OCI-LY1 (cell line): ENCODE measurements around the gene FGF22.

Experiments used
- H2AFZ ChIP-seq: fragments of 200-600 bp; sonication (generic), shearing (Covaris generic); 2 replicates; pipeline ENCODE4 v1.6.0; 2014; ENCODE audit warnings: antibody characterized with exemption, mild to moderate bottlenecking, low read length
- H3F3A ChIP-seq: fragments of 200-600 bp; sonication (generic), shearing (Covaris generic); 2 replicates; pipeline ENCODE4 v1.6.0; 2014; ENCODE audit warnings: mild to moderate bottlenecking, antibody characterized with exemption, low read length, moderate library complexity; ENCODE audit not compliant: insufficient read depth
- H3K27ac ChIP-seq: fragments of 200-600 bp; sonication (generic); 2 replicates; pipeline ENCODE4 v1.5.1; 2014; ENCODE audit warnings: low read length, mixed run types, mild to moderate bottlenecking, low read depth; ENCODE audit not compliant: poor library complexity, severe bottlenecking
- H3K27me3 ChIP-seq: fragments of 200-600 bp; sonication (generic); 2 replicates; pipeline ENCODE4 v1.6.0; 2014; ENCODE audit warnings: antibody characterized with exemption, mild to moderate bottlenecking, low read length, moderate library complexity; ENCODE audit not compliant: insufficient read depth
- H3K36me3 ChIP-seq: fragments of 200-600 bp; sonication (generic); 2 replicates; pipeline ENCODE4 v1.6.1; 2014; ENCODE audit warnings: mild to moderate bottlenecking, antibody characterized with exemption, low read length, moderate library complexity, mixed read lengths; ENCODE audit not compliant: insufficient read depth
- H3K4me1 ChIP-seq: fragments of 200-600 bp; sonication (generic); 2 replicates; pipeline ENCODE4 v1.5.1; 2014; ENCODE audit warnings: mild to moderate bottlenecking, low read length, moderate library complexity; ENCODE audit not compliant: insufficient read depth, severe bottlenecking
- H3K4me2 ChIP-seq: fragments of 200-600 bp; sonication (generic), shearing (Covaris generic); 2 replicates; pipeline ENCODE4 v1.6.1; 2014; ENCODE audit warnings: low read length
- H3K4me3 ChIP-seq: fragments of 200-600 bp; sonication (generic); 2 replicates; pipeline ENCODE4 v1.5.1; 2014; ENCODE audit warnings: low read length, low read depth, mild to moderate bottlenecking, mixed read lengths; ENCODE audit not compliant: poor library complexity, severe bottlenecking
- H3K79me2 ChIP-seq: fragments of 200-600 bp; shearing (Covaris generic); 2 replicates; pipeline ENCODE4 v1.6.1; 2016; ENCODE audit warnings: mixed run types, low read length, mixed read lengths; ENCODE audit not compliant: insufficient read depth
- H3K9ac ChIP-seq: fragments of 200-600 bp; sonication (generic), shearing (Covaris generic); 2 replicates; pipeline ENCODE4 v1.6.1; 2014; ENCODE audit warnings: mild to moderate bottlenecking, low read length, mixed read lengths
- H3K9me2 ChIP-seq: fragments of 200-600 bp; sonication (generic), shearing (Covaris generic); 2 replicates; pipeline ENCODE4 v1.6.1; 2014; ENCODE audit warnings: low read depth, mild to moderate bottlenecking, low read length, mixed read lengths
- H3K9me3 ChIP-seq: fragments of 200-600 bp; shearing (Covaris generic); 2 replicates; pipeline ENCODE4 v1.6.1; 2014; ENCODE audit warnings: low read length, mixed read lengths
- H4K20me1 ChIP-seq: fragments of 200-600 bp; sonication (generic), shearing (Covaris generic); 2 replicates; pipeline ENCODE4 v1.6.0; 2016; ENCODE audit warnings: mild to moderate bottlenecking, low read length; ENCODE audit not compliant: insufficient read depth
- EZH2 ChIP-seq: fragments of 200-600 bp; sonication (generic), shearing (Covaris generic); IDR thresholded peaks from 2 replicates; pipeline ENCODE4 v1.8.0; 2017; ENCODE audit warnings: borderline replicate concordance, mixed run types, mild to moderate bottlenecking, antibody characterized with exemption, low read length, moderate library complexity, mixed read lengths
- TF ChIP-seq, protein P1 (sequence below): fragments of 200-600 bp; sonication (generic), shearing (Covaris generic); IDR thresholded peaks from 2 replicates; pipeline ENCODE4 v1.5.1; 2017; ENCODE audit warnings: mild to moderate bottlenecking, antibody characterized with exemption, low read length, moderate library complexity, mixed read lengths

Gene FGF22

GRCh38 chr19:610801-611480 lies 28.7 kb upstream of the FGF22 start:
- Histone ChIP-seq H3K4me1 (peaks cover 33% of the 10 kb centered on the region), H3K4me3 (peak overlapping the region; percentile 52), H3K9me2 (no peaks in the 10 kb centered on the region), H3K27me3 (no peaks in the 10 kb centered on the region), H3F3A (0 out of 2 replicates have a peak, but pooled peaks cover 4% of the 10 kb centered on the region), H4K20me1 (no peaks in the 10 kb centered on the region), H3K9ac (peak overlapping the region; percentile 66), H2AFZ (no peak overlapping the region), H3K79me2 (no peaks in the 10 kb centered on the region), H3K27ac (peak overlapping the region; percentile 89), H3K4me2 (peak overlapping the region; percentile 73), H3K36me3 (peaks cover 18% of the 10 kb centered on the region; the same call in 1 of the 2 replicates), H3K9me3 (no peaks in the 10 kb centered on the region)
- TF ChIP-seq, protein P1, sequence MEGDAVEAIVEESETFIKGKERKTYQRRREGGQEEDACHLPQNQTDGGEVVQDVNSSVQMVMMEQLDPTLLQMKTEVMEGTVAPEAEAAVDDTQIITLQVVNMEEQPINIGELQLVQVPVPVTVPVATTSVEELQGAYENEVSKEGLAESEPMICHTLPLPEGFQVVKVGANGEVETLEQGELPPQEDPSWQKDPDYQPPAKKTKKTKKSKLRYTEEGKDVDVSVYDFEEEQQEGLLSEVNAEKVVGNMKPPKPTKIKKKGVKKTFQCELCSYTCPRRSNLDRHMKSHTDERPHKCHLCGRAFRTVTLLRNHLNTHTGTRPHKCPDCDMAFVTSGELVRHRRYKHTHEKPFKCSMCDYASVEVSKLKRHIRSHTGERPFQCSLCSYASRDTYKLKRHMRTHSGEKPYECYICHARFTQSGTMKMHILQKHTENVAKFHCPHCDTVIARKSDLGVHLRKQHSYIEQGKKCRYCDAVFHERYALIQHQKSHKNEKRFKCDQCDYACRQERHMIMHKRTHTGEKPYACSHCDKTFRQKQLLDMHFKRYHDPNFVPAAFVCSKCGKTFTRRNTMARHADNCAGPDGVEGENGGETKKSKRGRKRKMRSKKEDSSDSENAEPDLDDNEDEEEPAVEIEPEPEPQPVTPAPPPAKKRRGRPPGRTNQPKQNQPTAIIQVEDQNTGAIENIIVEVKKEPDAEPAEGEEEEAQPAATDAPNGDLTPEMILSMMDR, result no peak
- no peak for TF ChIP-seq EZH2

- Histone ChIP-seq H3K4me1 (peaks cover 33% of the 10 kb centered on the region), H2AFZ (no peak overlapping the region), H3K9ac (peak overlapping the region; percentile 66; the same call in 1 of the 2 replicates), H3K4me2 (peak overlapping the region; percentile 73), H3K36me3 (peaks cover 18% of the 10 kb centered on the region; the same call in 1 of the 2 replicates), H3K27ac (peak overlapping the region; percentile 89), H3K4me3 (peak overlapping the region; percentile 52), H3K9me2 (no peaks in the 10 kb centered on the region), H3F3A (0 out of 2 replicates have a peak, but pooled peaks cover 4% of the 10 kb centered on the region), H3K9me3 (no peaks in the 10 kb centered on the region), H3K27me3 (no peaks in the 10 kb centered on the region), H4K20me1 (no peaks in the 10 kb centered on the region), H3K79me2 (no peaks in the 10 kb centered on the region)
- TF ChIP-seq EZH2, result no peak
- TF ChIP-seq, protein P1, result no peak
These were observed 28.2 kb upstream of the FGF22 start for GRCh38 chr19:611481-611868.

DNA sequence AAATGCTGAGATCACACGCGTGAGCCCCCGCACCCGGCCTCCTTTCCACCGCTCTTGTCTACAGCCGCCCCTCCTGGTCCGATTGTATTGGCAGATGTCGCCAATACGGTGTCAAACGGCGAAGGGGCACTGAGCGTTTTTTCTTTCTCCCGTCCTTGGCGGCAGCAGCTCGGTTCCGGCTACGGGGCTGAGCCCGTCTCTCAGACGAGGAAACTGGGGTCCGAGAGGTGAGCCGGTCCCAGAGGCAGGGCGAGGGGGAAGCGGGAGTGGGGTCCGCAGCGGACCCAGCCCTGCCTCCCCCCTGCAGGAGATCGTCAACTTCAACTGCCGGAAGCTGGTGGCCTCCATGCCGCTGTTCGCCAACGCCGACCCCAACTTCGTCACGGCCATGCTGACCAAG lies 26.7 kb upstream of the FGF22 start:
- Histone ChIP-seq H3K36me3 (peaks cover 30% of the 10 kb centered on the region), H3K4me1 (peaks cover 38% of the 10 kb centered on the region), H2AFZ (no peak overlapping the region), H3K9me2 (no peaks in the 10 kb centered on the region), H3F3A (0 out of 2 replicates have a peak, but pooled peaks cover 4% of the 10 kb centered on the region), H3K27ac (no peak overlapping the region), H3K9ac (no peak overlapping the region), H3K9me3 (no peaks in the 10 kb centered on the region), H4K20me1 (no peaks in the 10 kb centered on the region), H3K4me2 (no peak overlapping the region), H3K79me2 (no peaks in the 10 kb centered on the region), H3K27me3 (no peaks in the 10 kb centered on the region), H3K4me3 (no peak overlapping the region)
- TF ChIP-seq, protein P1, result no peak
- TF ChIP-seq EZH2, result no peak
